K562 (cell line): ENCODE measurements around the gene PPP2R2D. TPM values are rescaled to one million over a fixed set of nuclear protein-coding genes. Genes with fewer than 3 reads are reported as not detected.

Experiments used
- ATAC-seq: fragments of 200-7000 bp; cut with Tn5 transposase; 3 replicates; pipeline ENCODE4 v1.9.1; 2020; ENCODE audit warnings: moderate library complexity
- Bru-seq: library from RNA; stranded (reverse); fragments of 400-500 nt; gene quantifications from one replicate; lab custom pipeline; 2021; lab: Mats Ljungman, UMichigan
- BruChase-seq, 2 experiments: library from RNA; stranded (reverse); fragments of 400-500 nt; gene quantifications; one replicate each; lab custom pipeline; 2021; lab: Mats Ljungman, UMichigan
- BruUV-seq: library from RNA; stranded (reverse); fragments of 400-500 nt; replicated peaks from 2 replicates; lab custom pipeline; 2021; lab: Mats Ljungman, UMichigan
- CTCF ChIA-PET: fragments of 300-600 bp; formaldehyde crosslinking; extraction: SDS; loops from one replicate; lab custom pipeline; 2021; ENCODE audit warnings: low intra/inter-chr PET ratio; lab: Yijun Ruan, JAX
- POLR2A ChIA-PET: fragments of 300-600, 350-650 bp; sonication (Branson Sonifier 250); formaldehyde crosslinking; extraction: SDS; loops from one replicate; lab custom pipeline; 2021; ENCODE audit warnings: antibody characterized with exemption, inconsistent platforms; lab: Yijun Ruan, JAX
- DNase-seq, 4 experiments: peaks; one replicate each; pipeline versions ENCODE4 v3.0.0 to v3.0.0-alpha.2; 2011 to 2018; ENCODE audit warnings: low spot score in 3 of 4, mixed read lengths in 3 of 4; ENCODE audit errors: extremely low read depth in 1 of 4
- FAIRE-seq: peaks from 2 replicates; lab custom pipeline; 2011; peaks lifted over from hg19 to GRCh38; lab: Jason Lieb, UNC
- H2AFZ ChIP-seq: 2 replicates; pipeline ENCODE4 v1.6.0; 2011; ENCODE audit warnings: low read depth, low read length, control low read depth, inconsistent platforms
- H3K27ac ChIP-seq: fragments of 200-600 bp; 3 replicates; pipeline ENCODE4 v1.8.0; 2011; ENCODE audit warnings: low read depth, mild to moderate bottlenecking, control low read depth, inconsistent platforms, low read length, moderate library complexity, mixed read lengths; ENCODE audit errors: extremely low read depth
- H3K27me3 ChIP-seq, 2 experiments: fragments of 300-600 bp in 1 of 2; 2 replicates in 1 of 2; 3 replicates in 1 of 2; pipeline versions ENCODE4 v1.6.0 to v1.8.0; 2011; ENCODE audit warnings: inconsistent platforms in 2 of 2, low read length in 2 of 2, mild to moderate bottlenecking in 1 of 2, mixed read lengths in 1 of 2, moderate library complexity in 1 of 2; ENCODE audit not compliant: control insufficient read depth in 2 of 2, insufficient read depth in 2 of 2
- H3K36me3 ChIP-seq: fragments of 300-600 bp; 3 replicates; pipeline ENCODE4 v1.8.0; 2011; ENCODE audit warnings: mild to moderate bottlenecking, low read length, inconsistent platforms; ENCODE audit not compliant: control insufficient read depth, insufficient read depth
- H3K4me1 ChIP-seq, 2 experiments: fragments of 200-600 bp in 1 of 2; replicated peaks in 1 of 2; 2 replicates in 1 of 2; 3 replicates in 1 of 2; pipeline versions ENCODE4 v1.5.1 to v1.8.0; 2011; ENCODE audit warnings: inconsistent platforms in 2 of 2, low read length in 2 of 2, mild to moderate bottlenecking in 1 of 2, mixed read lengths in 1 of 2, moderate library complexity in 1 of 2; ENCODE audit not compliant: control insufficient read depth in 2 of 2, insufficient read depth in 2 of 2
- H3K4me2 ChIP-seq: 2 replicates; pipeline ENCODE4 v1.6.1; 2011; ENCODE audit warnings: low read length, control low read depth, inconsistent platforms, mixed read lengths; ENCODE audit not compliant: insufficient read depth
- H3K4me3 ChIP-seq: fragments of 200-600 bp; sonication (generic), shearing (Covaris generic); 2 replicates; pipeline ENCODE4 v1.5.1; 2016; ENCODE audit warnings: control low read depth, inconsistent platforms
- H3K79me2 ChIP-seq: fragments of 200-600 bp; 3 replicates; pipeline ENCODE4 v1.8.0; 2011; ENCODE audit warnings: low read length, inconsistent platforms; ENCODE audit not compliant: control insufficient read depth, insufficient read depth
- H3K9ac ChIP-seq, 2 experiments: 2 replicates each; pipeline versions ENCODE4 v1.6.0 to v1.6.1; 2011; ENCODE audit warnings: low read depth in 2 of 2, low read length in 2 of 2, control low read depth in 1 of 2, inconsistent platforms in 1 of 2, mild to moderate bottlenecking in 1 of 2, mixed read lengths in 1 of 2; ENCODE audit not compliant: insufficient read depth in 1 of 2
- H3K9me1 ChIP-seq: one replicate; pipeline ENCODE4 v1.6.0; 2011; ENCODE audit warnings: inconsistent platforms, mild to moderate bottlenecking, low read length, moderate library complexity; ENCODE audit not compliant: control insufficient read depth, insufficient read depth
- H3K9me3 ChIP-seq: replicated peaks from 2 replicates; pipeline ENCODE4 v1.5.1; 2011; ENCODE audit warnings: low read depth, low read length, inconsistent platforms; ENCODE audit not compliant: control insufficient read depth, insufficient read depth
- H4K20me1 ChIP-seq: replicated peaks from 2 replicates; pipeline ENCODE4 v1.6.1; 2011; ENCODE audit warnings: low read length, inconsistent platforms, mixed read lengths; ENCODE audit not compliant: control insufficient read depth, insufficient read depth
- GABPA ChIP-seq: fragments of 200-800 bp; sonication (Bioruptor generic); conservative IDR thresholded peaks from 2 replicates; pipeline ENCODE4 v1.6.1; 2016; ENCODE audit warnings: low read depth, missing genetic modification characterization, missing compliant biosample characterization
- TEAD2 ChIP-seq: fragments of 450-650 bp; IDR thresholded peaks from 2 replicates; pipeline ENCODE4 v1.6.1; 2016; ENCODE audit warnings: missing genetic modification characterization, control low read depth, missing compliant biosample characterization
- WGBS: fragments of 100-300 bp; shearing (Covaris generic); methylation state at CpG from one replicate; pipeline ENCODE4 v1.1.6; 2016; ENCODE audit warnings: low coverage, mixed read lengths; ENCODE audit not compliant: insufficient coverage; ENCODE audit errors: missing lambda C conversion rate; 5-methylcytosine and 5-hydroxymethylcytosine counted together
- in situ Hi-C: fragments of 300-500 bp; cut with MboI; formaldehyde crosslinking; loops from 4 replicates; pipeline ENCODE4 v1.15.0; 2018; ENCODE audit warnings: inconsistent platforms, mixed read lengths
- intact Hi-C: fragments of 100-400 bp; cut with micrococcal nuclease; formaldehyde crosslinking; loops from 2 replicates; pipeline ENCODE4 v1.14.2; 2022
- long read RNA-seq, 3 experiments: library from polyadenylated mRNA in 2 of 3; library from RNA in 1 of 3; unstranded in 2 of 3; stranded (forward) in 1 of 3; transcript quantifications; one replicate each; pipeline ENCODE4 v2.0.0, GENCODE V29; 2019 to 2022
- polyA minus RNA-seq, 3 experiments: library from RNA; depleted of rRNA, polyadenylated mRNA; stranded (reverse); fragments of >200 nt; gene quantifications; 2 replicates each; pipeline ENCODE4 v1.2.3, GENCODE V29; 2011
- polyA plus RNA-seq, 8 experiments: library from polyadenylated mRNA; depleted of rRNA in 4 of 8; stranded (reverse) in 5 of 8; unstranded in 3 of 8; fragments of >200 nt; fragmentation: Nextera tagmentation in 2 of 8; fragmentation: Illumina TruSeq in 1 of 8; extraction: Ambion mirVana in 2 of 8; extraction: Trizol in 1 of 8; gene quantifications; 2 replicates each; pipeline versions ENCODE4 v1.2.1 to v1.2.3, GENCODE V29; 2011 to 2014; ENCODE audit warnings: inconsistent platforms in 1 of 8, missing spikeins in 1 of 8
- total RNA-seq, 7 experiments: library from RNA; depleted of rRNA in 6 of 7; stranded (reverse); fragments of >200 nt in 6 of 7; fragmentation: Illumina TruSeq in 2 of 7; extraction: Trizol in 2 of 7; gene quantifications; 2 replicates each; pipeline versions ENCODE4 v1.2.1 to v1.2.3, GENCODE V29; 2011 to 2021; ENCODE audit warnings: low replicate concordance in 1 of 7
- TF ChIP-seq, protein P1 (sequence below), 2 experiments: fragments of 450-650 bp; formaldehyde crosslinking in 1 of 2; IDR thresholded peaks; 2 replicates each; pipeline versions ENCODE4 v1.4.0 to v1.6.1; 2014 to 2020; ENCODE audit warnings: mild to moderate bottlenecking in 2 of 2, borderline replicate concordance in 1 of 2, low read depth in 1 of 2
- TF ChIP-seq, protein P2 (sequence below): sonication (generic); formaldehyde crosslinking; IDR thresholded peaks from 2 replicates; pipeline ENCODE4 v1.9.0; 2022; ENCODE audit warnings: mild to moderate bottlenecking, missing genetic modification reagents

Gene PPP2R2D
- 76.3 and 99.7 TPM in 2 replicates for total RNA-seq (2011; cell fraction: chromatin; rRNA removed; ENCODE audit: low replicate concordance)
- total RNA-seq (2011; cell fraction: nucleolus; rRNA removed), result 34.7 and 41.2 TPM in 2 replicates
- total RNA-seq (2011; cell fraction: nucleoplasm; rRNA removed), result 42.2 and 48.0 TPM in 2 replicates
- total RNA-seq (2014; rRNA removed) (26.8 and 28.0 TPM in 2 replicates), total RNA-seq (2014; rRNA removed; fragmentation: Illumina TruSeq; extraction: Trizol) (22.2 and 23.9 TPM in 2 replicates), total RNA-seq (2015; rRNA removed; fragmentation: Illumina TruSeq; extraction: Trizol) (32.0 and 32.5 TPM in 2 replicates), total RNA-seq (2021) (29.9 and 31.3 TPM in 2 replicates), polyA plus RNA-seq (2011; rRNA removed) (31.2 and 37.0 TPM in 2 replicates), polyA plus RNA-seq (2014; fragmentation: Illumina TruSeq; extraction: Trizol) (23.6 and 26.8 TPM in 2 replicates), polyA plus RNA-seq (2014; fragmentation: Nextera tagmentation; extraction: Ambion mirVana) (1 to 10 TPM; 1.9 to 5.1 TPM), polyA plus RNA-seq (2014; rRNA removed) (35.1 and 35.6 TPM in 2 replicates), polyA minus RNA-seq (2011; rRNA and poly(A)+ RNA removed) (35.7 and 36.8 TPM in 2 replicates), Bru-seq, nascent RNA (percentile 80 among the genes with signal in this experiment), BruChase-seq, experiment 1, labeled RNA remaining after a 2-hour chase (percentile 87 among the genes with signal in this experiment), BruChase-seq, experiment 2, labeled RNA remaining after a 6-hour chase (percentile 90 among the genes with signal in this experiment)
- 30.3 TPM in 2 replicates for polyA plus RNA-seq (2011; cell fraction: cytosol; rRNA removed)
- polyA plus RNA-seq (2011; cell fraction: nucleus; rRNA removed), result 59.2 and 67.7 TPM in 2 replicates
- 25.0 and 26.8 TPM in 2 replicates for polyA plus RNA-seq (2012)
- 19.0 and 19.1 TPM in 2 replicates for polyA minus RNA-seq (2011; cell fraction: cytosol; rRNA and poly(A)+ RNA removed)
- 24.1 and 29.9 TPM in 2 replicates for polyA minus RNA-seq (2011; cell fraction: nucleus; rRNA and poly(A)+ RNA removed)
- long read RNA-seq, experiment 1, full-length matches to known transcripts, result 68 of 219 reads
- long read RNA-seq, experiment 1, partial matches to known transcripts, result 34 of 219 reads
- long read RNA-seq, experiment 1, other reads (novel, unspliced or antisense), result 117 of 219 reads
- long read RNA-seq, experiment 2, full-length matches to known transcripts, result 8 of 44 reads
- long read RNA-seq, experiment 2, partial matches to known transcripts, result 25 of 44 reads
- long read RNA-seq, experiment 2, other reads (novel, unspliced or antisense), result 11 of 44 reads
- long read RNA-seq, experiment 3, partial matches to known transcripts, result 7 of 8 reads
- long read RNA-seq, experiment 3, other reads (novel, unspliced or antisense), result 1 of 8 reads

- no peaks in the 10 kb centered on the region for H3K27me3 ChIP-seq
- no peak for FAIRE-seq
- intact Hi-C loops, result loop anchor here (10.0 kb wide), 1 partner anchor 84 kb away; the partner anchor contains the start of gene BNIP3
- H3K4me3 ChIP-seq, result peak within 1 kb of the TSS; percentile 81
- H3K9me3 ChIP-seq, result no peaks in the 10 kb centered on the region
- peak within 1 kb of the TSS; percentile 89 to 98 for H3K9ac ChIP-seq
- peak within 1 kb of the TSS; percentile 80 for H3K4me2 ChIP-seq
- 1% methylated on average over 42 of the region's 107 CpGs for WGBS
- peaks cover 28% of the 10 kb centered on the region; the same call in 2 of the 3 replicates for H3K36me3 ChIP-seq
- POLR2A ChIA-PET, result interaction anchor here (1.3 to 7.7 kb wide), 3 partner anchors 8 to 12 kb away, joined by 4 to 100 read pairs (median 8); no protein-coding TSS in a partner anchor
- H3K9me1 ChIP-seq, result no peaks in the 10 kb centered on the region
- H2AFZ ChIP-seq, result peak within 1 kb of the TSS; percentile 87
- H4K20me1 ChIP-seq, result peaks cover 14% of the 10 kb centered on the region
- H3K79me2 ChIP-seq, result peaks cover 45% of the 10 kb centered on the region
- CTCF ChIA-PET, result interaction anchor here (0.7 kb wide), 1 partner anchor 495 kb away, joined by 3 read pairs; no protein-coding TSS in a partner anchor
- DNase-seq, result peak; percentile 84 to 92 (median 88)
- ATAC-seq, result peak; percentile 86
- in situ Hi-C loops, result no loop called here
- H3K4me1 ChIP-seq, result peaks cover 42 to 46% of the 10 kb centered on the region in 2 experiments
- BruUV-seq, result no TSS peak
- H3K27ac ChIP-seq, result peak within 1 kb of the TSS; percentile 90
- TF ChIP-seq, protein P1, sequence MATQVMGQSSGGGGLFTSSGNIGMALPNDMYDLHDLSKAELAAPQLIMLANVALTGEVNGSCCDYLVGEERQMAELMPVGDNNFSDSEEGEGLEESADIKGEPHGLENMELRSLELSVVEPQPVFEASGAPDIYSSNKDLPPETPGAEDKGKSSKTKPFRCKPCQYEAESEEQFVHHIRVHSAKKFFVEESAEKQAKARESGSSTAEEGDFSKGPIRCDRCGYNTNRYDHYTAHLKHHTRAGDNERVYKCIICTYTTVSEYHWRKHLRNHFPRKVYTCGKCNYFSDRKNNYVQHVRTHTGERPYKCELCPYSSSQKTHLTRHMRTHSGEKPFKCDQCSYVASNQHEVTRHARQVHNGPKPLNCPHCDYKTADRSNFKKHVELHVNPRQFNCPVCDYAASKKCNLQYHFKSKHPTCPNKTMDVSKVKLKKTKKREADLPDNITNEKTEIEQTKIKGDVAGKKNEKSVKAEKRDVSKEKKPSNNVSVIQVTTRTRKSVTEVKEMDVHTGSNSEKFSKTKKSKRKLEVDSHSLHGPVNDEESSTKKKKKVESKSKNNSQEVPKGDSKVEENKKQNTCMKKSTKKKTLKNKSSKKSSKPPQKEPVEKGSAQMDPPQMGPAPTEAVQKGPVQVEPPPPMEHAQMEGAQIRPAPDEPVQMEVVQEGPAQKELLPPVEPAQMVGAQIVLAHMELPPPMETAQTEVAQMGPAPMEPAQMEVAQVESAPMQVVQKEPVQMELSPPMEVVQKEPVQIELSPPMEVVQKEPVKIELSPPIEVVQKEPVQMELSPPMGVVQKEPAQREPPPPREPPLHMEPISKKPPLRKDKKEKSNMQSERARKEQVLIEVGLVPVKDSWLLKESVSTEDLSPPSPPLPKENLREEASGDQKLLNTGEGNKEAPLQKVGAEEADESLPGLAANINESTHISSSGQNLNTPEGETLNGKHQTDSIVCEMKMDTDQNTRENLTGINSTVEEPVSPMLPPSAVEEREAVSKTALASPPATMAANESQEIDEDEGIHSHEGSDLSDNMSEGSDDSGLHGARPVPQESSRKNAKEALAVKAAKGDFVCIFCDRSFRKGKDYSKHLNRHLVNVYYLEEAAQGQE (IDR thresholded peaks at IDR 0.05; ENCODE audit: borderline replicate concordance), result no peak
- TF ChIP-seq, protein P1 (CRISPR knock-in tag; IDR thresholded peaks at IDR 0.05; ENCODE audit: low read depth), result 0 out of 2 replicates have a peak, but pooled peaks have one; percentile 31
- TF ChIP-seq GABPA (0 out of 2 replicates have a peak, but pooled peaks have one; percentile 16), TEAD2 (tag) (no peak)
- TF ChIP-seq, protein P2, sequence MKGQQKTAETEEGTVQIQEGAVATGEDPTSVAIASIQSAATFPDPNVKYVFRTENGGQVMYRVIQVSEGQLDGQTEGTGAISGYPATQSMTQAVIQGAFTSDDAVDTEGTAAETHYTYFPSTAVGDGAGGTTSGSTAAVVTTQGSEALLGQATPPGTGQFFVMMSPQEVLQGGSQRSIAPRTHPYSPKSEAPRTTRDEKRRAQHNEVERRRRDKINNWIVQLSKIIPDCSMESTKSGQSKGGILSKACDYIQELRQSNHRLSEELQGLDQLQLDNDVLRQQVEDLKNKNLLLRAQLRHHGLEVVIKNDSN, result peak; percentile 30; the same call in 1 of the 2 replicates
These were observed at the start of gene PPP2R2D for GRCh38 chr10:131900350-131901152. Gene PPP2R2D (plus strand): TSS chr10:131901008. CDS start chr10:131901149, 141 bp downstream.
